ENCODE results near the gene USPL1.

DNA sequence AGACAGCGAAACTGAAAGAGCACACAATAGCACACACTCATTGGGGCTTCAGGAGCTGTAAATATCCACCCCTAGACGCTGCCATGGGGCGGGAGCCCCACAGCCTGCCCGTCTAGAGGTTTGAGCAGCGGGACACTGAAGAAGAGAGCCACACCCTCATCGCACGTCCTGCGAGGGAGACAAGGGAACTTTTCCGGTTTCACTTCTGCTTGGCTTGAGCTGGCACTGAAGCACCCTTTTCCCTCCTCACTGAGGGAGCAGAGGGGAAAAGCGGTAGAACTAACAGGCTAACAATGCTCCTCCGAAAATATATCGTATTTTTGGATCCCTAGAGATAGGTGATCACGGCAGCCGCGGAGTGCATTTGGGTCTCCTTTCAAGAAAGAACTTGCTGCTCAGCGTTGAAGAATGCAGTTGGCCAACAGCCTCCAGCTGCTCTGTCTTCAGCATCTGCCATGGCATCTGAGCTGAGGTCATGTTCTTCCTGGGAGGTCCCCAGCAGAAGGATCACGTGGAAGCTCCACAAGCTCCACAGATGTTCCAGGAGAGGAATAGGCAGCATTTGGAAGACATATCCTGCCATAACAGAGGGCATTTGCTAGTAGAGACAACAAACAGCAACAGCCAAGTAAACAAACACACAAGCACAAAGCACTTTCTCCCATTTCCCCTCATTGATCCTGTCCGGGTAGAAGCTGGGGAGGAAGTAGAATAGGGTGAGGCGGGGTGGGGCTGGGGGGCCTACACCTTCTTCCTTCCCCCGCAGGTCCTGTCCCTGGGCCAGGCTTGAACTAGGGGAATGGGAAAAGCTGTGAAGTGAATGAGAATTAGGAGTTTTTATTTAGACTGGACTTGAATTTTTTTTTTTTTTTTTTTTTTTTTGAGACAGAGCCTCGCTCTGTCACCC is 72.8 kb downstream of the USPL1 start:
- no peak for TF ChIP-seq CREB1 (IDR thresholded peaks at IDR 0.05)
- TF ChIP-seq CREB1 (CRISPR knock-in tag; IDR thresholded peaks at IDR 0.05): no peak
- no peak for TF ChIP-seq POLR2A (IDR thresholded peaks at IDR 0.05; ENCODE audit: insufficient read depth in 1 of 2, low read depth in 2 of 2, low read length in 2 of 2)
- TF ChIP-seq ZNF263 (CRISPR knock-in tag; IDR thresholded peaks at IDR 0.05): no peak
- no peak for TF ChIP-seq ZBTB7B (CRISPR knock-in tag; IDR thresholded peaks at IDR 0.05)
- TF ChIP-seq ZNF121 (CRISPR knock-in tag; IDR thresholded peaks at IDR 0.05): no peak
- no peak for TF ChIP-seq ZNF883 (CRISPR knock-in tag; IDR thresholded peaks at IDR 0.05; ENCODE audit: not compliant biosample characterization)
- TF ChIP-seq, protein P1, sequence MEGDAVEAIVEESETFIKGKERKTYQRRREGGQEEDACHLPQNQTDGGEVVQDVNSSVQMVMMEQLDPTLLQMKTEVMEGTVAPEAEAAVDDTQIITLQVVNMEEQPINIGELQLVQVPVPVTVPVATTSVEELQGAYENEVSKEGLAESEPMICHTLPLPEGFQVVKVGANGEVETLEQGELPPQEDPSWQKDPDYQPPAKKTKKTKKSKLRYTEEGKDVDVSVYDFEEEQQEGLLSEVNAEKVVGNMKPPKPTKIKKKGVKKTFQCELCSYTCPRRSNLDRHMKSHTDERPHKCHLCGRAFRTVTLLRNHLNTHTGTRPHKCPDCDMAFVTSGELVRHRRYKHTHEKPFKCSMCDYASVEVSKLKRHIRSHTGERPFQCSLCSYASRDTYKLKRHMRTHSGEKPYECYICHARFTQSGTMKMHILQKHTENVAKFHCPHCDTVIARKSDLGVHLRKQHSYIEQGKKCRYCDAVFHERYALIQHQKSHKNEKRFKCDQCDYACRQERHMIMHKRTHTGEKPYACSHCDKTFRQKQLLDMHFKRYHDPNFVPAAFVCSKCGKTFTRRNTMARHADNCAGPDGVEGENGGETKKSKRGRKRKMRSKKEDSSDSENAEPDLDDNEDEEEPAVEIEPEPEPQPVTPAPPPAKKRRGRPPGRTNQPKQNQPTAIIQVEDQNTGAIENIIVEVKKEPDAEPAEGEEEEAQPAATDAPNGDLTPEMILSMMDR (CRISPR knock-in tag; IDR thresholded peaks at IDR 0.05): no peak
- no peak for TF ChIP-seq ZFP36L2 (CRISPR knock-in tag; IDR thresholded peaks at IDR 0.05)
- TF ChIP-seq HMG20B (CRISPR knock-in tag; conservative IDR thresholded peaks at IDR 0.05): no peak
- TF ChIP-seq, protein P2, sequence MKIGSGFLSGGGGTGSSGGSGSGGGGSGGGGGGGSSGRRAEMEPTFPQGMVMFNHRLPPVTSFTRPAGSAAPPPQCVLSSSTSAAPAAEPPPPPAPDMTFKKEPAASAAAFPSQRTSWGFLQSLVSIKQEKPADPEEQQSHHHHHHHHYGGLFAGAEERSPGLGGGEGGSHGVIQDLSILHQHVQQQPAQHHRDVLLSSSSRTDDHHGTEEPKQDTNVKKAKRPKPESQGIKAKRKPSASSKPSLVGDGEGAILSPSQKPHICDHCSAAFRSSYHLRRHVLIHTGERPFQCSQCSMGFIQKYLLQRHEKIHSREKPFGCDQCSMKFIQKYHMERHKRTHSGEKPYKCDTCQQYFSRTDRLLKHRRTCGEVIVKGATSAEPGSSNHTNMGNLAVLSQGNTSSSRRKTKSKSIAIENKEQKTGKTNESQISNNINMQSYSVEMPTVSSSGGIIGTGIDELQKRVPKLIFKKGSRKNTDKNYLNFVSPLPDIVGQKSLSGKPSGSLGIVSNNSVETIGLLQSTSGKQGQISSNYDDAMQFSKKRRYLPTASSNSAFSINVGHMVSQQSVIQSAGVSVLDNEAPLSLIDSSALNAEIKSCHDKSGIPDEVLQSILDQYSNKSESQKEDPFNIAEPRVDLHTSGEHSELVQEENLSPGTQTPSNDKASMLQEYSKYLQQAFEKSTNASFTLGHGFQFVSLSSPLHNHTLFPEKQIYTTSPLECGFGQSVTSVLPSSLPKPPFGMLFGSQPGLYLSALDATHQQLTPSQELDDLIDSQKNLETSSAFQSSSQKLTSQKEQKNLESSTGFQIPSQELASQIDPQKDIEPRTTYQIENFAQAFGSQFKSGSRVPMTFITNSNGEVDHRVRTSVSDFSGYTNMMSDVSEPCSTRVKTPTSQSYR (CRISPR knock-in tag; IDR thresholded peaks at IDR 0.05; ENCODE audit: borderline replicate concordance): no peak
- TF ChIP-seq MED8 (CRISPR knock-in tag; IDR thresholded peaks at IDR 0.05; ENCODE audit: insufficient replicate concordance): no peak
- TF ChIP-seq, protein P3, sequence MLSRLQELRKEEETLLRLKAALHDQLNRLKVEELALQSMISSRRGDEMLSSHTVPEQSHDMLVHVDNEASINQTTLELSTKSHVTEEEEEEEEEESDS (CRISPR knock-in tag; IDR thresholded peaks at IDR 0.05; ENCODE audit: borderline replicate concordance): no peak
- TF ChIP-seq DNMT3B (CRISPR knock-in tag; conservative IDR thresholded peaks at IDR 0.05): no peak
- no peak for TF ChIP-seq POLR2AphosphoS2 (IDR thresholded peaks at IDR 0.05; ENCODE audit: low read depth, low read length)
